Glutamatergic neuron (in vitro differentiated cells): ENCODE results near the gene DHX38. TPM values are rescaled to one million over a fixed set of nuclear protein-coding genes. Genes with fewer than 3 reads are reported as not detected.

Source experiments
- DNase-seq: peaks from one replicate; pipeline ENCODE4 v3.0.0; 2022
- H3K27ac Mint-ChIP-seq: one replicate; pipeline ENCODE4 v1.8.0; 2020; ENCODE audit warnings: mild to moderate bottlenecking, mixed read lengths, inconsistent platforms; ENCODE audit not compliant: unreplicated experiment
- H3K27me3 Mint-ChIP-seq: one replicate; pipeline ENCODE4 v1.8.0; 2020; ENCODE audit warnings: mild to moderate bottlenecking, moderate library complexity, mixed read lengths, inconsistent platforms; ENCODE audit not compliant: unreplicated experiment
- H3K36me3 Mint-ChIP-seq: one replicate; pipeline ENCODE4 v1.8.0; 2020; ENCODE audit warnings: mild to moderate bottlenecking, mixed read lengths, inconsistent platforms; ENCODE audit not compliant: unreplicated experiment
- H3K4me1 Mint-ChIP-seq: one replicate; pipeline ENCODE4 v1.8.0; 2020; ENCODE audit warnings: mild to moderate bottlenecking, low read depth, mixed read lengths, inconsistent platforms; ENCODE audit not compliant: unreplicated experiment
- H3K4me3 Mint-ChIP-seq: one replicate; pipeline ENCODE4 v1.8.0; 2020; ENCODE audit warnings: mild to moderate bottlenecking, mixed read lengths, inconsistent platforms; ENCODE audit not compliant: unreplicated experiment
- H3K9me3 Mint-ChIP-seq: one replicate; pipeline ENCODE4 v1.8.0; 2020; ENCODE audit warnings: mild to moderate bottlenecking, moderate library complexity, mixed read lengths, inconsistent platforms; ENCODE audit not compliant: unreplicated experiment
- total RNA-seq: library from RNA; stranded (reverse); fragmentation: NEBNext Ultra II Directional; extraction: Animal tissue kit (Norgen Biotek cat#: 25700); gene quantifications from one replicate; pipeline ENCODE4 v1.2.1, GENCODE V29; 2021; ENCODE audit not compliant: unreplicated experiment
- TF ChIP-seq, protein P1 (sequence below): fragments of 200-600 bp; sonication (generic); IDR thresholded peaks from one replicate; pipeline ENCODE4 v1.5.0; 2021; ENCODE audit not compliant: partially characterized antibody, unreplicated experiment

Gene DHX38
- total RNA-seq, 1 donor from 2014 or later = 86.5 TPM

DNA sequence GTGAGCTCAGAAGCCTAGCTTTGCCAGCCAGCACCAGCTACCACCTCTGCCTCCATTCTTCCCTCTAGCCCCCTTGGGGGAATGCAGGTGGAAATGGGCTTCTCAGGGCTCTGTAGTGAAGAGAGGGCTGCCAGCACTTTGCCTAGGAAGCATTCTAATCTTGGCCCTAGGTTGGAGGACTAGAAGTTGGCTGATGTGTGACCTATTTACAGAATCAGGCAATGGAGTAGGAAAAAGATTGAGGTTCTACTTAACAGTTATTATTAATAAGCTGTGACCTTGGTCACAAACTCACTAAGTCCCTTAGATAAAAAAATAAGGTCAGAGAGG is 19.9 kb downstream of the DHX38 start:
- Mint-ChIP-seq H3K4me3 (no peak overlapping the region), H3K27me3 (no peaks in the 10 kb centered on the region), H3K36me3 (peaks cover 5% of the 10 kb centered on the region), H3K27ac (no peak overlapping the region), H3K9me3 (peaks cover 3% of the 10 kb centered on the region), H3K4me1 (no peaks in the 10 kb centered on the region)
- TF ChIP-seq, protein P1, sequence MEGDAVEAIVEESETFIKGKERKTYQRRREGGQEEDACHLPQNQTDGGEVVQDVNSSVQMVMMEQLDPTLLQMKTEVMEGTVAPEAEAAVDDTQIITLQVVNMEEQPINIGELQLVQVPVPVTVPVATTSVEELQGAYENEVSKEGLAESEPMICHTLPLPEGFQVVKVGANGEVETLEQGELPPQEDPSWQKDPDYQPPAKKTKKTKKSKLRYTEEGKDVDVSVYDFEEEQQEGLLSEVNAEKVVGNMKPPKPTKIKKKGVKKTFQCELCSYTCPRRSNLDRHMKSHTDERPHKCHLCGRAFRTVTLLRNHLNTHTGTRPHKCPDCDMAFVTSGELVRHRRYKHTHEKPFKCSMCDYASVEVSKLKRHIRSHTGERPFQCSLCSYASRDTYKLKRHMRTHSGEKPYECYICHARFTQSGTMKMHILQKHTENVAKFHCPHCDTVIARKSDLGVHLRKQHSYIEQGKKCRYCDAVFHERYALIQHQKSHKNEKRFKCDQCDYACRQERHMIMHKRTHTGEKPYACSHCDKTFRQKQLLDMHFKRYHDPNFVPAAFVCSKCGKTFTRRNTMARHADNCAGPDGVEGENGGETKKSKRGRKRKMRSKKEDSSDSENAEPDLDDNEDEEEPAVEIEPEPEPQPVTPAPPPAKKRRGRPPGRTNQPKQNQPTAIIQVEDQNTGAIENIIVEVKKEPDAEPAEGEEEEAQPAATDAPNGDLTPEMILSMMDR = no peak
- DNase-seq = no peak

DNA sequence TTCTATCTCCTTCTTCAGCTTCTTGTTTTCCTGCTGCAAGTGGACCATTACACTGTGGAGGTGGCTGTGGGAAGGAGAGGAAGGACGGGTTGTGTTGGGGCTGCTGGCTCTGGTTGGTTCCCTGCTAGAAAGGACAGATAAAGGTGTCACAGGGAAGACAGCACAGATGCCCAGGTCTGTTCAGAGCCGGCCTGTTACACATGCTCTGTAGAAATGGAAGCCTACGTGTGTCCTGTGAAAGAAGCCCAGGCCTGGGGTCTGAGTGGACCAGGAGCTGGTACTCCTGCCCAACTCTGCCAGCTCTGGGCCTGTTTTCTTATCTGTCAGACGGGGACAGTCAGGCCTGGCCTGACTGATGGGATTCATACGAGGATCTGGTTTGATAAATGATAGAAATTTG is 26.4 kb downstream of the DHX38 start:
- H3K27ac Mint-ChIP-seq = no peak overlapping the region

DNA sequence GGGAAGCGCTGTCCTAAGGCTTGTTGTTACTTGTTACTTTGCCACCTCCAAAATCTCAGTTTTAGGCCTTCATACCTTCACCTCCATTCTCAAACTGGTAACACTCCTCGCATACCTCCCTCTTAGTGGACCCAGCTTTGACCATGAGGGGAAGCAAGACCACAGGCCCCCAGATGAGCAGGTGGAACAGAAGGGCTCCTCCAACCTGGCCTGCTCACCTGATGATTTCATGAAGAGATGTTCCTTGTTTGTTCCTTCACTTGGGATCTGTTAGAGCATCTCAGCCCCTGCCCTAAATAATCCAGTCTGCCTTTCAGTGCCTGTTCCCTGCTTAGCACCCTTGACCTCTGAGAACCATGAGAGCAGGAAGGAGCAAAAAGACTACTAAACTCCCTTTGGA is 28.7 kb downstream of the DHX38 start:
- no peak overlapping the region for H3K4me3 Mint-ChIP-seq
- DNase-seq = no peak
- TF ChIP-seq, protein P1 = no peak
- H3K27me3 Mint-ChIP-seq = peaks cover 6% of the 10 kb centered on the region
- H3K36me3 Mint-ChIP-seq = no peaks in the 10 kb centered on the region
- H3K27ac Mint-ChIP-seq = no peak overlapping the region
- H3K4me1 Mint-ChIP-seq = peaks cover 1% of the 10 kb centered on the region
- H3K9me3 Mint-ChIP-seq = no peaks in the 10 kb centered on the region

More for the DNA sequence above, 26.4 kb downstream of the DHX38 start:
- Mint-ChIP-seq H3K27me3 (peaks cover 2% of the 10 kb centered on the region), H3K9me3 (no peaks in the 10 kb centered on the region), H3K4me3 (no peak overlapping the region), H3K36me3 (no peaks in the 10 kb centered on the region), H3K4me1 (no peaks in the 10 kb centered on the region)
- TF ChIP-seq, protein P1 = no peak
- DNase-seq = no peak

DNA sequence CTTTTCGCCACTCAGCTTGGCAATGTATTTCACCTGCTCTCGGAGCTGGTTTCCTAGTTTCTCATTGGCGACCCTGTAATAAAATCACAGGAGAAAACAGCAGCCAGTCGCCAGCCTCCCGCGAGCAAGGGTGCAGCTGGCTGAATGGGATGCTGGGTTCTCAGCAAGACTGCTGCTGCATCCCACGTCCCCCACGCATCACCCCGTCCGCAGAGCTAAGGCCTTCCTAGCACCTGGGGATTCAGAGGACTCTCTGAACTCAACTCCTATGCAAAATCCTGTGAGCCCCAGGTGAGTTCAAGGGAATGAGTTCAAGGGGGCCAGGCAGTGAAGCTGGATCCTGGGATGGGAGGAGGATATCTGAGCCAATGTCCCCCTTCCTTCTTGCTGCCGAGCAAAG is 29.3 kb downstream of the DHX38 start:
- H3K27me3 Mint-ChIP-seq = peaks cover 6% of the 10 kb centered on the region
- H3K4me3 Mint-ChIP-seq = no peak overlapping the region
- no peak for DNase-seq
- H3K4me1 Mint-ChIP-seq = peaks cover 1% of the 10 kb centered on the region
- H3K36me3 Mint-ChIP-seq = no peaks in the 10 kb centered on the region
- H3K9me3 Mint-ChIP-seq = no peaks in the 10 kb centered on the region
- no peak overlapping the region for H3K27ac Mint-ChIP-seq
- TF ChIP-seq, protein P1 = no peak

DNA sequence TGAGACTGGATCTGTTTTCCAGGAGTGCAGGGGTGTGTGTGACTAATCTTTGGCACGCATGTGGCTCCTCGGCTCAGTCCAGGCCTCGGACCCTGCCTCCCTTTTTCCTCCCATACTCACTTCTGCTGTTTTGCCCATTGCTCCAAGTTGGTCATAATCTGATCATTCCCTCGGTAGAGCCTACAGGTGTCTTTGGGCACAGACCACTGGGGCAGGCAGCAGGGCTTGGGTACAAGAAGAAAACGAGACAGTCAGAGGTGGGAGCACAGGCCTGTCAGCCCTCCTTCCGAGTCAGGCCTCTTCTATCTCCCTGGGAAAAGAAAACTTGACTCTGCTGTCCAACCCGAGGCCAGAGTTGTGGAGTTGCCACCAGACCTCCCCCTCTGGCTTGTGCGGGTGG is 29.8 kb downstream of the DHX38 start:
- TF ChIP-seq, protein P1 = no peak
- Mint-ChIP-seq H3K4me3 (no peak overlapping the region), H3K27ac (no peak overlapping the region), H3K27me3 (peaks cover 6% of the 10 kb centered on the region), H3K4me1 (peaks cover 1% of the 10 kb centered on the region), H3K36me3 (no peaks in the 10 kb centered on the region), H3K9me3 (no peaks in the 10 kb centered on the region)
- DNase-seq = no peak
